IMR-90 (cell line): ENCODE data around the gene CASK. TPM values are rescaled to one million over a fixed set of nuclear protein-coding genes. Genes with fewer than 3 reads are reported as not detected.

Experiments used
- ATAC-seq: fragments of 200-7000 bp; cut with Tn5 transposase; 2 replicates; pipeline ENCODE4 v1.9.1; 2020; ENCODE audit warnings: low read depth, mild to moderate bottlenecking, moderate library complexity
- BruUV-seq: library from RNA; stranded (reverse); fragments of 400-500 nt; replicated peaks from 2 replicates; lab custom pipeline; 2021; lab: Mats Ljungman, UMichigan
- CTCF ChIA-PET: fragments of 300-600 bp; formaldehyde crosslinking; extraction: SDS; loops from one replicate; lab custom pipeline; 2021; ENCODE audit warnings: antibody characterized with exemption; lab: Yijun Ruan, JAX
- POLR2A ChIA-PET: fragments of 300-600 bp; sonication (Branson Sonifier 250); formaldehyde crosslinking; loops from one replicate; lab custom pipeline; 2022; ENCODE audit warnings: antibody characterized with exemption; ENCODE audit not compliant: unreplicated experiment; lab: Charles Lee
- DNase-seq: peaks from one replicate; pipeline ENCODE4 v3.0.0; 2013
- H2AFZ ChIP-seq: replicated peaks from 2 replicates; pipeline ENCODE3; 2013; ENCODE audit warnings: low read length, mild to moderate bottlenecking; ENCODE audit not compliant: poor library complexity
- H2AK5ac ChIP-seq: 2 replicates; pipeline ENCODE4 v1.6.1; 2013; ENCODE audit warnings: low read depth, low read length, inconsistent platforms
- H2AK9ac ChIP-seq: replicated peaks from 2 replicates; pipeline ENCODE3; 2013; ENCODE audit warnings: mild to moderate bottlenecking, low read depth, low read length, moderate library complexity; ENCODE audit not compliant: poor library complexity
- H2BK120ac ChIP-seq: 2 replicates; pipeline ENCODE4 v1.6.1; 2013; ENCODE audit warnings: low read depth, low read length, inconsistent platforms
- H2BK15ac ChIP-seq: 3 replicates; pipeline ENCODE4 v1.6.1; 2013; ENCODE audit warnings: low read depth, low read length, inconsistent platforms
- H2BK20ac ChIP-seq: 2 replicates; pipeline ENCODE4 v1.6.1; 2013; ENCODE audit warnings: low read depth, mild to moderate bottlenecking, inconsistent platforms, low read length, moderate library complexity
- H2BK5ac ChIP-seq: 2 replicates; pipeline ENCODE4 v1.6.1; 2013; ENCODE audit warnings: mild to moderate bottlenecking, low read depth, low read length, inconsistent platforms; ENCODE audit not compliant: poor library complexity, severe bottlenecking
- H3K14ac ChIP-seq: replicated peaks from 2 replicates; pipeline ENCODE4 v1.6.1; 2013; ENCODE audit warnings: low read depth, low read length, inconsistent platforms
- H3K18ac ChIP-seq: 2 replicates; pipeline ENCODE4 v1.6.1; 2013; ENCODE audit warnings: low read depth, low read length, control low read depth
- H3K23ac ChIP-seq: 2 replicates; pipeline ENCODE4 v1.6.1; 2013; ENCODE audit warnings: low read depth, low read length, inconsistent platforms
- H3K27ac ChIP-seq: 2 replicates; pipeline ENCODE4 v1.5.1; 2013; ENCODE audit warnings: mild to moderate bottlenecking, control low read depth, low read length; ENCODE audit not compliant: insufficient read depth
- H3K27me3 ChIP-seq: 2 replicates; pipeline ENCODE4 v1.6.1; 2013; ENCODE audit warnings: low read length; ENCODE audit not compliant: control insufficient read depth, insufficient read depth
- H3K36me3 ChIP-seq: 2 replicates; pipeline ENCODE4 v1.6.1; 2013; ENCODE audit warnings: low read length, mixed read lengths; ENCODE audit not compliant: control insufficient read depth, insufficient read depth
- H3K4ac ChIP-seq: 2 replicates; pipeline ENCODE4 v1.6.1; 2013; ENCODE audit warnings: low read depth, low read length, inconsistent platforms
- H3K4me1 ChIP-seq: 2 replicates; pipeline ENCODE4 v1.6.1; 2013; ENCODE audit warnings: low read length, mixed read lengths; ENCODE audit not compliant: control insufficient read depth, insufficient read depth
- H3K4me2 ChIP-seq: 2 replicates; pipeline ENCODE4 v1.6.1; 2013; ENCODE audit warnings: low read depth, mild to moderate bottlenecking, control low read depth, low read length, moderate library complexity
- H3K4me3 ChIP-seq: 2 replicates; pipeline ENCODE4 v1.5.1; 2013; ENCODE audit warnings: low read depth, mild to moderate bottlenecking, control low read depth, low read length, moderate library complexity; ENCODE audit not compliant: insufficient read depth
- H3K56ac ChIP-seq: 2 replicates; pipeline ENCODE4 v1.6.1; 2013; ENCODE audit warnings: low read length, inconsistent platforms; ENCODE audit not compliant: insufficient read depth; ENCODE audit errors: extremely low read depth
- H3K79me1 ChIP-seq, 2 experiments: 2 replicates each; pipeline ENCODE4 v1.6.1; 2013; ENCODE audit warnings: low read length in 2 of 2, inconsistent platforms in 1 of 2, low read depth in 1 of 2
- H3K9ac ChIP-seq: 2 replicates; pipeline ENCODE4 v1.6.1; 2013; ENCODE audit warnings: low read depth, low read length, control low read depth
- H3K9me1 ChIP-seq: 2 replicates; pipeline ENCODE4 v1.6.1; 2013; ENCODE audit warnings: low read length, inconsistent platforms; ENCODE audit not compliant: insufficient read depth
- H3K9me3 ChIP-seq: 2 replicates; pipeline ENCODE4 v1.6.1; 2013; ENCODE audit warnings: low read length; ENCODE audit not compliant: control insufficient read depth, insufficient read depth
- H4K20me1 ChIP-seq: 2 replicates; pipeline ENCODE4 v1.6.1; 2013; ENCODE audit warnings: low read length, inconsistent platforms; ENCODE audit not compliant: insufficient read depth
- H4K5ac ChIP-seq: 2 replicates; pipeline ENCODE4 v1.6.1; 2013; ENCODE audit warnings: mild to moderate bottlenecking, low read depth, low read length, control low read depth
- H4K8ac ChIP-seq, 2 experiments: 2 replicates each; pipeline ENCODE4 v1.6.1; 2013; ENCODE audit warnings: low read depth in 2 of 2, low read length in 2 of 2, control low read depth in 1 of 2, inconsistent platforms in 1 of 2
- H4K91ac ChIP-seq: 2 replicates; pipeline ENCODE4 v1.6.1; 2013; ENCODE audit warnings: low read depth, low read length, inconsistent platforms; ENCODE audit not compliant: insufficient read depth
- BHLHE40 ChIP-seq: fragments of 150-350 bp; IDR thresholded peaks from 2 replicates; pipeline ENCODE4 v1.6.1; 2016; ENCODE audit warnings: mild to moderate bottlenecking, low read depth, low read length
- CEBPB ChIP-seq: IDR thresholded peaks from 2 replicates; pipeline ENCODE4 v1.6.1; 2012; ENCODE audit warnings: low read depth, low read length, improper control_type of control experiment
- CHD1 ChIP-seq: IDR thresholded peaks from 2 replicates; pipeline ENCODE4 v1.6.1; 2012; ENCODE audit warnings: low read depth, low read length, improper control_type of control experiment
- FOS ChIP-seq: fragments of 150-350 bp; IDR thresholded peaks from 2 replicates; pipeline ENCODE4 v1.6.1; 2016; ENCODE audit warnings: low read depth, low read length
- MAFK ChIP-seq: IDR thresholded peaks from 2 replicates; pipeline ENCODE4 v1.6.1; 2012; ENCODE audit warnings: low read depth, low read length, improper control_type of control experiment
- MAZ ChIP-seq: IDR thresholded peaks from 2 replicates; pipeline ENCODE4 v1.6.1; 2012; ENCODE audit warnings: low read depth, mild to moderate bottlenecking, low read length, improper control_type of control experiment, moderate library complexity, borderline replicate concordance
- MXI1 ChIP-seq: IDR thresholded peaks from 2 replicates; pipeline ENCODE4 v1.6.1; 2012; ENCODE audit warnings: low read depth, mild to moderate bottlenecking, low read length, moderate library complexity, borderline replicate concordance
- NFE2L2 ChIP-seq: fragments of 150-350 bp; IDR thresholded peaks from 2 replicates; pipeline ENCODE4 v1.6.1; 2016; ENCODE audit warnings: low read depth, mild to moderate bottlenecking, low read length
- POLR2A ChIP-seq: IDR thresholded peaks from 2 replicates; pipeline ENCODE4 v1.6.1; 2012; ENCODE audit warnings: mild to moderate bottlenecking, low read depth, low read length
- RAD21 ChIP-seq: IDR thresholded peaks from 2 replicates; pipeline ENCODE4 v1.6.1; 2012; ENCODE audit warnings: low read length, improper control_type of control experiment
- RCOR1 ChIP-seq: IDR thresholded peaks from 2 replicates; pipeline ENCODE4 v1.6.1; 2012; ENCODE audit warnings: mild to moderate bottlenecking, low read length, improper control_type of control experiment; ENCODE audit not compliant: insufficient replicate concordance
- RFX5 ChIP-seq: IDR thresholded peaks from 2 replicates; pipeline ENCODE4 v1.8.0; 2012; ENCODE audit warnings: low read depth, mild to moderate bottlenecking, low read length, moderate library complexity
- SMC3 ChIP-seq: fragments of 150-350 bp; IDR thresholded peaks from 2 replicates; pipeline ENCODE4 v1.6.1; 2016; ENCODE audit warnings: low read depth, mild to moderate bottlenecking, antibody characterized with exemption, low read length, moderate library complexity
- WGBS, 2 experiments: methylation state at CpG; one replicate each; pipeline versions ENCODE4 v1.1.5 to v1.1.7; 2013; ENCODE audit warnings: missing lambda C conversion rate in 2 of 2; ENCODE audit not compliant: insufficient read length in 1 of 2; ENCODE audit errors: extremely low coverage in 2 of 2; 5-methylcytosine and 5-hydroxymethylcytosine counted together
- dilution Hi-C: fragments of 300-500 bp; cut with HindIII; formaldehyde crosslinking; loops from one replicate; pipeline ENCODE4 v1.14.3; 2018; ENCODE audit warnings: low sequenced_read_pairs; ENCODE audit not compliant: unreplicated experiment
- in situ Hi-C: fragments of 300-500 bp; cut with MboI; formaldehyde crosslinking; loops from 3 replicates; pipeline ENCODE4 v1.14.3; 2019; ENCODE audit warnings: low sequenced_read_pairs, inconsistent platforms, mixed read lengths
- intact Hi-C: fragments of 100-400 bp; cut with micrococcal nuclease; formaldehyde crosslinking; loops from 2 replicates; pipeline ENCODE4 v1.10.0; 2022
- polyA plus RNA-seq, 3 experiments: library from polyadenylated mRNA; depleted of rRNA; stranded (reverse); fragments of >200 nt; gene quantifications; 2 replicates each; pipeline ENCODE4 v1.2.3, GENCODE V29; 2012; ENCODE audit warnings: low replicate concordance in 1 of 3
- total RNA-seq: library from RNA; depleted of rRNA; stranded (reverse); fragments of >200 nt; gene quantifications from 2 replicates; pipeline ENCODE4 v1.2.3, GENCODE V29; 2012
- TF ChIP-seq, protein P1 (sequence below): fragments of 150-350 bp; IDR thresholded peaks from 2 replicates; pipeline ENCODE4 v1.6.1; 2017; ENCODE audit warnings: mild to moderate bottlenecking, antibody characterized with exemption, low read length, low read depth
- TF ChIP-seq, protein P2 (sequence below): fragments of 150-350 bp; IDR thresholded peaks from 2 replicates; pipeline ENCODE4 v1.6.1; 2016; ENCODE audit warnings: low read depth, mild to moderate bottlenecking, low read length, moderate library complexity, borderline replicate concordance
- TF ChIP-seq, protein P3 (sequence below): conservative IDR thresholded peaks from 2 replicates; pipeline ENCODE4 v1.5.1; 2012; ENCODE audit warnings: mild to moderate bottlenecking, low read depth, low read length, improper control_type of control experiment

The CASK gene
- total and polyA plus RNA-seq, 2 of the 4 experiments (the other 2 are of a cell fraction), result 9.4 to 17.7 TPM

DNA sequence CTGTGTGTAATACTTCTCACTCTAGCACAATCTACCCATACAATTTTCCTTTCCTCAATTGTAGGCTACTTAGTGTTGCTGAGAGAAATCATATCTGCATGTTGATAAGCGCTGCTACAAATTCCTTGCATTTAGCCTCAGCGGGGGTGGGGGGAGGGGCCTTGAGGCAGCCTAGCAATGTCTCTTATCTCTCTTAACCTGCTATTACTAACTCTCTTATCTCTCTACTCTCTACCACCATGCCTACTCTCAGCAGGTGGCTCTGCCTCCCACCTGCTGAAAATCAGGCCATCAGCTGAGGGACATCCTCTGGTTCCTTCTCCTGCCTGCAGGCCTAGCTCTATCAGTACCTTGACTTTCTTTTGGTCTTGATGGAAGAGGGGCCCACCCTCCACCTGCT, 100.5 kb downstream of the CASK start:
- in situ Hi-C loops (no loop called here), intact Hi-C loops (no loop called here), dilution Hi-C loops (no loop called here)
- H2BK5ac ChIP-seq, result no peak overlapping the region
- DNase-seq, result no peak
- no peak overlapping the region for H3K4ac ChIP-seq
- H2AFZ ChIP-seq, result no peak overlapping the region
- H3K9me1 ChIP-seq, result no peaks in the 10 kb centered on the region; the same call in 1 of the 2 replicates
- H2BK120ac ChIP-seq, result no peak overlapping the region
- no CpG with 5 or more reads among the region's 2 CpGs for WGBS, 2 experiments
- H3K14ac ChIP-seq, result no peak overlapping the region
- H3K79me1 ChIP-seq, result peaks cover 3 to 8% of the 10 kb centered on the region in 2 experiments; a peak in 1 of 4 replicates
- no peaks in the 10 kb centered on the region for H3K36me3 ChIP-seq
- no peak for ATAC-seq
- no peak overlapping the region for H3K4me2 ChIP-seq
- H2AK5ac ChIP-seq, result no peak overlapping the region
- H3K23ac ChIP-seq, result no peak overlapping the region
- no peak overlapping the region for H3K27ac ChIP-seq
- TF ChIP-seq MAZ (no peak), BHLHE40 (no peak), NFE2L2 (no peak), CEBPB (no peak), CHD1 (no peak), RAD21 (no peak), MAFK (no peak), FOS (no peak), SMC3 (no peak), RCOR1 (no peak), RFX5 (no peak), POLR2A (no peak), MXI1 (no peak)
- TF ChIP-seq, protein P1, sequence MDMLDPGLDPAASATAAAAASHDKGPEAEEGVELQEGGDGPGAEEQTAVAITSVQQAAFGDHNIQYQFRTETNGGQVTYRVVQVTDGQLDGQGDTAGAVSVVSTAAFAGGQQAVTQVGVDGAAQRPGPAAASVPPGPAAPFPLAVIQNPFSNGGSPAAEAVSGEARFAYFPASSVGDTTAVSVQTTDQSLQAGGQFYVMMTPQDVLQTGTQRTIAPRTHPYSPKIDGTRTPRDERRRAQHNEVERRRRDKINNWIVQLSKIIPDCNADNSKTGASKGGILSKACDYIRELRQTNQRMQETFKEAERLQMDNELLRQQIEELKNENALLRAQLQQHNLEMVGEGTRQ, result no peak
- TF ChIP-seq, protein P2, sequence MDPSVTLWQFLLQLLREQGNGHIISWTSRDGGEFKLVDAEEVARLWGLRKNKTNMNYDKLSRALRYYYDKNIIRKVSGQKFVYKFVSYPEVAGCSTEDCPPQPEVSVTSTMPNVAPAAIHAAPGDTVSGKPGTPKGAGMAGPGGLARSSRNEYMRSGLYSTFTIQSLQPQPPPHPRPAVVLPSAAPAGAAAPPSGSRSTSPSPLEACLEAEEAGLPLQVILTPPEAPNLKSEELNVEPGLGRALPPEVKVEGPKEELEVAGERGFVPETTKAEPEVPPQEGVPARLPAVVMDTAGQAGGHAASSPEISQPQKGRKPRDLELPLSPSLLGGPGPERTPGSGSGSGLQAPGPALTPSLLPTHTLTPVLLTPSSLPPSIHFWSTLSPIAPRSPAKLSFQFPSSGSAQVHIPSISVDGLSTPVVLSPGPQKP, result no peak
- TF ChIP-seq, protein P3, sequence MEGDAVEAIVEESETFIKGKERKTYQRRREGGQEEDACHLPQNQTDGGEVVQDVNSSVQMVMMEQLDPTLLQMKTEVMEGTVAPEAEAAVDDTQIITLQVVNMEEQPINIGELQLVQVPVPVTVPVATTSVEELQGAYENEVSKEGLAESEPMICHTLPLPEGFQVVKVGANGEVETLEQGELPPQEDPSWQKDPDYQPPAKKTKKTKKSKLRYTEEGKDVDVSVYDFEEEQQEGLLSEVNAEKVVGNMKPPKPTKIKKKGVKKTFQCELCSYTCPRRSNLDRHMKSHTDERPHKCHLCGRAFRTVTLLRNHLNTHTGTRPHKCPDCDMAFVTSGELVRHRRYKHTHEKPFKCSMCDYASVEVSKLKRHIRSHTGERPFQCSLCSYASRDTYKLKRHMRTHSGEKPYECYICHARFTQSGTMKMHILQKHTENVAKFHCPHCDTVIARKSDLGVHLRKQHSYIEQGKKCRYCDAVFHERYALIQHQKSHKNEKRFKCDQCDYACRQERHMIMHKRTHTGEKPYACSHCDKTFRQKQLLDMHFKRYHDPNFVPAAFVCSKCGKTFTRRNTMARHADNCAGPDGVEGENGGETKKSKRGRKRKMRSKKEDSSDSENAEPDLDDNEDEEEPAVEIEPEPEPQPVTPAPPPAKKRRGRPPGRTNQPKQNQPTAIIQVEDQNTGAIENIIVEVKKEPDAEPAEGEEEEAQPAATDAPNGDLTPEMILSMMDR, result no peak
- no peaks in the 10 kb centered on the region for H3K27me3 ChIP-seq
- H2AK9ac ChIP-seq, result no peak overlapping the region
- H4K20me1 ChIP-seq, result 0 out of 2 replicates have a peak, but pooled peaks cover 5% of the 10 kb centered on the region
- H3K4me3 ChIP-seq, result no peak overlapping the region
- no peak overlapping the region for H3K56ac ChIP-seq
- CTCF ChIA-PET, result no interaction called here
- H2BK20ac ChIP-seq, result no peak overlapping the region; the same call in 1 of the 2 replicates
- no peaks in the 10 kb centered on the region for H3K9me3 ChIP-seq
- no peak overlapping the region for H3K18ac ChIP-seq
- BruUV-seq, result no TSS peak
- no peak overlapping the region for H4K8ac ChIP-seq
- POLR2A ChIA-PET, result no interaction called here
- no peak overlapping the region for H2BK15ac ChIP-seq
- no peak overlapping the region for H3K9ac ChIP-seq
- H3K4me1 ChIP-seq, result peaks cover 1% of the 10 kb centered on the region; the same call in 1 of the 2 replicates
- H4K91ac ChIP-seq, result no peak overlapping the region
- H4K5ac ChIP-seq, result no peak overlapping the region
